ENCODE measurements around the gene SUMO4.

GRCh38 chr6:149354009-149354408, 46.1 kb upstream of the SUMO4 start:
- no peak for TF ChIP-seq POLR2A (IDR thresholded peaks at IDR 0.05; ENCODE audit: low read depth, low read length)
- TF ChIP-seq POLR2AphosphoS5 (IDR thresholded peaks at IDR 0.05; ENCODE audit: low read depth, low read length): no peak

All from GM12892 (cell line).